HepG2 (cell line): ENCODE results near the gene MINDY3. TPM values are rescaled to one million over a fixed set of nuclear protein-coding genes. Genes with fewer than 3 reads are reported as not detected.

Experiments used
- BORCS8-MEF2B ChIP-seq: sonication (generic); formaldehyde crosslinking; IDR thresholded peaks from 2 replicates; pipeline ENCODE4 v1.8.0; 2022; ENCODE audit warnings: mild to moderate bottlenecking, missing genetic modification reagents
- FOSL2 ChIP-seq: sonication (generic); formaldehyde crosslinking; IDR thresholded peaks from 2 replicates; pipeline ENCODE4 v1.4.0; 2020; ENCODE audit warnings: missing genetic modification reagents
- GLMP ChIP-seq: sonication (generic); formaldehyde crosslinking; IDR thresholded peaks from 2 replicates; pipeline ENCODE4 v1.9.0; 2021; ENCODE audit warnings: missing genetic modification reagents, mild to moderate bottlenecking, borderline replicate concordance
- GPBP1L1 ChIP-seq: sonication (generic); formaldehyde crosslinking; IDR thresholded peaks from 2 replicates; pipeline ENCODE4 v1.5.0; 2020; ENCODE audit warnings: mild to moderate bottlenecking, missing genetic modification reagents
- HDAC2 ChIP-seq: sonication (generic); formaldehyde crosslinking; IDR thresholded peaks from 2 replicates; pipeline ENCODE4 v1.4.0; 2020; ENCODE audit warnings: missing genetic modification reagents
- MAFF ChIP-seq: IDR thresholded peaks from 2 replicates; pipeline ENCODE4 v1.6.1; 2011; ENCODE audit warnings: low read depth, low read length, improper control_type of control experiment
- MED13 ChIP-seq: sonication (generic); formaldehyde crosslinking; IDR thresholded peaks from 2 replicates; pipeline ENCODE4 v1.5.0; 2020; ENCODE audit warnings: missing genetic modification reagents
- MXD4 ChIP-seq: IDR thresholded peaks from 2 replicates; pipeline ENCODE4 v1.6.1; 2016; ENCODE audit warnings: mild to moderate bottlenecking, missing biosample characterization, missing genetic modification reagents
- NR2F1 ChIP-seq, 2 experiments: fragments of 450-650 bp in 1 of 2; formaldehyde crosslinking in 1 of 2; IDR thresholded peaks; 2 replicates each; pipeline versions ENCODE4 v1.5.0 to v1.6.1; 2016 to 2020; ENCODE audit warnings: mild to moderate bottlenecking in 1 of 2, missing compliant biosample characterization in 1 of 2, missing genetic modification reagents in 1 of 2, moderate library complexity in 1 of 2
- PRMT3 ChIP-seq: sonication (generic); formaldehyde crosslinking; IDR thresholded peaks from 2 replicates; pipeline ENCODE4 v1.8.1; 2022; ENCODE audit warnings: low read depth, mild to moderate bottlenecking, moderate library complexity, missing genetic modification reagents, borderline replicate concordance
- RFXAP ChIP-seq: sonication (generic); formaldehyde crosslinking; IDR thresholded peaks from 2 replicates; pipeline ENCODE4 v1.4.0; 2020; ENCODE audit warnings: missing genetic modification reagents, borderline replicate concordance
- TFE3 ChIP-seq: IDR thresholded peaks from 2 replicates; pipeline ENCODE4 v1.6.1; 2016
- ZFP91 ChIP-seq: sonication (generic); formaldehyde crosslinking; IDR thresholded peaks from 2 replicates; pipeline ENCODE4 v1.9.0; 2022; ENCODE audit warnings: missing genetic modification reagents, mild to moderate bottlenecking, borderline replicate concordance
- ZNF260 ChIP-seq: sonication (generic); formaldehyde crosslinking; IDR thresholded peaks from 2 replicates; pipeline ENCODE4 v1.4.0; 2020; ENCODE audit warnings: missing genetic modification reagents, low read depth, mild to moderate bottlenecking, borderline replicate concordance
- ZNF326 ChIP-seq: sonication (generic); formaldehyde crosslinking; IDR thresholded peaks from 2 replicates; pipeline ENCODE4 v1.4.0; 2020; ENCODE audit warnings: missing genetic modification reagents, borderline replicate concordance
- ZNF512B ChIP-seq: sonication (generic); formaldehyde crosslinking; IDR thresholded peaks from 2 replicates; pipeline ENCODE4 v1.5.1; 2020; ENCODE audit warnings: missing genetic modification reagents, mild to moderate bottlenecking, borderline replicate concordance
- ZNF530 ChIP-seq: sonication (generic); formaldehyde crosslinking; IDR thresholded peaks from 2 replicates; pipeline ENCODE4 v1.5.0; 2020; ENCODE audit warnings: low read depth, mild to moderate bottlenecking, missing genetic modification reagents
- ZNF567 ChIP-seq: sonication (generic); formaldehyde crosslinking; IDR thresholded peaks from 2 replicates; pipeline ENCODE4 v1.8.1; 2023; ENCODE audit warnings: mild to moderate bottlenecking, missing genetic modification reagents, borderline replicate concordance
- ZNF7 ChIP-seq: IDR thresholded peaks from 2 replicates; pipeline ENCODE4 v1.6.1; 2016; ENCODE audit warnings: missing biosample characterization, missing genetic modification reagents
- polyA plus RNA-seq, 8 experiments: library from polyadenylated mRNA; depleted of rRNA in 3 of 8; stranded (reverse) in 7 of 8; unstranded in 1 of 8; fragments of >200 nt; fragmentation: Illumina TruSeq in 4 of 8; extraction: Trizol in 4 of 8; gene quantifications; 2 replicates each; pipeline versions ENCODE4 v1.2.1 to v1.2.3, GENCODE V29; 2011 to 2016; ENCODE audit warnings: low read depth in 4 of 8, missing spikeins in 1 of 8, mixed read lengths in 1 of 8; ENCODE audit not compliant: insufficient read depth in 1 of 8
- total RNA-seq, 5 experiments: library from RNA; depleted of rRNA; stranded (reverse); fragments of >200 nt; fragmentation: Illumina TruSeq; extraction: Trizol; gene quantifications; 2 replicates each; pipeline ENCODE4 v1.2.3, GENCODE V29; 2016; ENCODE audit warnings: low read depth in 1 of 5

The MINDY3 gene
- total and polyA plus RNA-seq, 2 of the 13 experiments (the other 11 are each of a cell fraction or from before 2014, with no cell fraction given): 6.4 to 17.5 TPM

GRCh38 chr10:15859906-15860691, at the start of gene MINDY3 (continued):
- TF ChIP-seq ZNF512B (CRISPR knock-in tag) (no peak), ZNF260 (CRISPR knock-in tag) (no peak), HDAC2 (CRISPR knock-in tag) (no peak), BORCS8-MEF2B (CRISPR knock-in tag) (no peak), NR2F1 (CRISPR knock-in tag; IDR thresholded peaks at IDR 0.05) (peak in 1 of 2 experiments; percentile 71; a peak in 2 of 4 replicates), ZFP91 (CRISPR knock-in tag) (peak; percentile 77; the same call in 1 of the 2 replicates), ZNF7 (CRISPR knock-in tag) (no peak), ZNF530 (CRISPR knock-in tag) (no peak), TFE3 (CRISPR knock-in tag) (peak; percentile 14; the same call in 1 of the 2 replicates), RFXAP (CRISPR knock-in tag) (no peak), GPBP1L1 (CRISPR knock-in tag) (no peak), MAFF (no peak), FOSL2 (CRISPR knock-in tag) (peak; percentile 12; the same call in 1 of the 2 replicates), ZNF326 (CRISPR knock-in tag) (no peak), MED13 (CRISPR knock-in tag) (no peak), PRMT3 (CRISPR knock-in tag) (0 out of 2 replicates have a peak, but pooled peaks have one; percentile 21), MXD4 (CRISPR knock-in tag) (no peak), GLMP (CRISPR knock-in tag) (no peak), ZNF567 (0 out of 2 replicates have a peak, but pooled peaks have one; percentile 74)
